GM18951 (cell line): ENCODE measurements around the gene EXOC4.

ENCODE experiments used
- POLR2A ChIP-seq: IDR thresholded peaks from 4 replicates; pipeline ENCODE4 v1.6.1; 2011; ENCODE audit warnings: mild to moderate bottlenecking; ENCODE audit not compliant: insufficient read length, insufficient read depth; ENCODE audit errors: extremely low read depth
- in situ Hi-C: fragments of 300-500 bp; cut with MboI; formaldehyde crosslinking; loops from one replicate; pipeline ENCODE4 v1.12.0; 2022; ENCODE audit warnings: low sequenced_read_pairs, mixed read lengths, inconsistent platforms; ENCODE audit not compliant: unreplicated experiment

The EXOC4 gene

GRCh38 chr7:133789974-133790373 is 537.1 kb downstream of the EXOC4 start:
- in situ Hi-C loops = no loop called here
- TF ChIP-seq POLR2A = no peak

DNA sequence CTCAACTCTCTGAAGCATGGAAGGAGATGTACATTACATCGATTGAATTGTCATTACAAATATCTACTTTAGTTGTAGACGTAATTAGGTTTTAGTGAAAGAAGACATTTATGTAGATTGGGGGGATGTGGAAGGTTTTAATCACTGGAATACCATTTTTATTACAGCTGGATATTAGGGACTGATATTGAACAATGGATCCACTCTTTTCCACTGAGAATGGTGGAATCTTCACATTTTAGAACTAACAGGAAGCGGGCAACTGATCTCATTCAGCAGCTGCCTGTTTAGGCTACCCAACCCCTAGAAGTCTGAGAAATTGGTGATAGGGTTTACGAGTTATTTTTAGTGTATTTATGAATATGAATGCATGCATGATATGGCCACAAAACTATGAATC is 538.0 kb downstream of the EXOC4 start:
- in situ Hi-C loops = no loop called here
- no peak for TF ChIP-seq POLR2A

- in situ Hi-C loops = no loop called here
- TF ChIP-seq POLR2A = no peak
These were observed 541.6 kb downstream of the EXOC4 start for GRCh38 chr7:133794479-133794878.

DNA sequence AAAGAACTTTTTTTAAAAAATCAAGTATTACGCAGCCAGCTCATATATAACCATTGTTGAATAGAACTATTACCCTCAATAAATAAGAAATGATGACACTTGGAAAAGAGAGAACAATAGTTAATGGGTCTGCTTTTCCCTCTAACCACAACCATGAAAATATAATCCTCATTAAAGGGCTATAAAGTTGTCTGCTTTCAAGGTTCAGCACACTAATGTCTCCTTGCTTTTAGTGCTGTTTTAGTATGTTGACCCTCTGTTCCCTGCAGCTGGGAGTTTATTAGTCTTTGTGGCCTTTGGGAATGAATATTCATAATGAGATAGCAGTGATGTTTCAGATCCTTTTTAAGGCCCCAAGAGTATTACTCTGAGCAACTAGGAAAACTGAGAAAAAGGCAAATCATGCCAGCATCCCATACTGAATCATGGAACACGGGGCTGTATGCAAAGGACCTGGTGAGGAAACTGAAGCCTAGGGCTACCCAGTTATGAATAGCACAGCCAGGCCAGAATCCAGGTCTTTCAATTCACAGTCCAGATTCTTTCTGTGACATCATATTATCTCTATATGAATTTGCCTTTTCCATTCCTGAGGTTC is 542.3 kb downstream of the EXOC4 start:
- TF ChIP-seq POLR2A = no peak
- in situ Hi-C loops = no loop called here

GRCh38 chr7:133796782-133797745 is 544.2 kb downstream of the EXOC4 start:
- TF ChIP-seq POLR2A = no peak
- in situ Hi-C loops = no loop called here

GRCh38 chr7:133797818-133798520 is 545.1 kb downstream of the EXOC4 start:
- no peak for TF ChIP-seq POLR2A
- in situ Hi-C loops = no loop called here

- in situ Hi-C loops = no loop called here
- no peak for TF ChIP-seq POLR2A
These were observed 548.5 kb downstream of the EXOC4 start for GRCh38 chr7:133801341-133801740.

DNA sequence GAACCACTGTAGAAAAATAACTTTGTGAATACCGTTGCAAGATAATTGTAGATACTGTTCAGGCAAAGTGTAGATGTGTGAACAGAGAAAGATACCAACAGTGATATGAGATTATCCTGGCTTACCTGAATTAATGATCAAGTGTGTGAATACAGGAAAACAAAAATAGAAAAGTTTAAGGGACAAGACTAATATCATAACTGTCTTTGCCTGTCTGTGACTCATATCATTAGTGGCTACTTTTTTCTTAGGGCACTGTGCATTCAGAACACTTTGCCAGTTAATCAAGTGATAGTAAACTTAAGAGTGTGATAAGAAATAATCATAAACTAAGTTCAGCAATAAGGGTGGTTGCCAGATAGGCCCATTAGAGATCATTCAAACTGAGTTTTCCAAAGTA is 551.2 kb downstream of the EXOC4 start:
- no peak for TF ChIP-seq POLR2A
- in situ Hi-C loops = no loop called here

- no peak for TF ChIP-seq POLR2A
- in situ Hi-C loops = no loop called here
These were observed 552.5 kb downstream of the EXOC4 start for GRCh38 chr7:133805426-133805825.

DNA sequence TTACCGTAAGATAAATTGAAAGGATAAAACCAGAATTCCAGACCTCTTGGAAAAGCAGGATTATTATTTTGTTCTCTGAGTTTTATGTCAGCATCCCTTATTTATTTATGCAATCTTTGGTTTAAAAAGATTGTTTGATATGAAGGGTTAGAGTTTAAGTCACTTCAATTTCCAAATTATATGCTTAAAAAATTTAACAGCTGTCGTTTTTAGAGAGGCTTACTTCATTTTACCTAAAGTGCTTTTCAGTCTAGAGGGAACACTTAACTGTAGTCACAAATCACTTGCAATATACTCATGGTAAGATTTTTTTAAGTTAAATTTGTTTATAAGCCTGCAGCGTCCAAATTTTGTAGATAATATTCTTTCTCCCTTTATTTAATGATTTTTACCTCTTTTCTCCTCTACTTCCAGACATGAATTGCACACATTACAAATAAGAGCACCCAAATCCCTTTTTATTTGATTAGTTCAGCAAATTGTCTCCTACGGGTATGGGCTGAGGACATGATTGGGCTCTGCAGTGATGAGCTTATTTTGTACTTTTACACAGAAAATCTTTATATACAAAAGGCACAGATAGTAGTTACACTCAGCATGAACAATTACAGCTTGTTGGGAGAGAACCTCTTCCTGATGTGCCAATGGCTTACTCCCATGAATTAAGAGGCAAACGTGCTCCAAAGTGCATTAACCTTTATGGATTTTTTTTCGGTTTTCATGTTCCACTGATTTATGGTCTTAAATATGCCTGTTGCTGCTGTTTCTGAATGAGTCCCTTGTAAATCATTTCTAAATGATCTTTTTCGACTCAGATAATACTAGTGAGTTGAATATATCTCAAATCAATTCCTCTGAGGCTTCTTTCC is 555.0 kb downstream of the EXOC4 start:
- no peak for TF ChIP-seq POLR2A
- in situ Hi-C loops = no loop called here

- no peak for TF ChIP-seq POLR2A
- in situ Hi-C loops = no loop called here
These were observed 555.6 kb downstream of the EXOC4 start for GRCh38 chr7:133808493-133808866.

GRCh38 chr7:133812877-133813276 is 560.0 kb downstream of the EXOC4 start:
- no peak for TF ChIP-seq POLR2A
- in situ Hi-C loops = no loop called here
